ENCODE results near the gene TRIP10.

TRIP10 gene

GRCh38 chr19:6711078-6711361, 28.5 kb upstream of the TRIP10 start:
- no peak for DNase-seq (ENCODE audit: low read depth)
- H3K4me3 ChIP-seq (ENCODE audit: low read length): no peak overlapping the region
- TF ChIP-seq CTCF (conservative IDR thresholded peaks at IDR 0.05; ENCODE audit: low read length): no peak

GRCh38 chr19:6711605-6712004, 27.9 kb upstream of the TRIP10 start:
- H3K4me3 ChIP-seq (ENCODE audit: low read length): no peak overlapping the region
- no peak for TF ChIP-seq CTCF (conservative IDR thresholded peaks at IDR 0.05; ENCODE audit: low read length)
- DNase-seq (ENCODE audit: low read depth): no peak

GRCh38 chr19:6712231-6712630, 27.2 kb upstream of the TRIP10 start:
- no peak for TF ChIP-seq CTCF (conservative IDR thresholded peaks at IDR 0.05; ENCODE audit: low read length)
- H3K4me3 ChIP-seq (ENCODE audit: low read length): no peak overlapping the region
- DNase-seq (ENCODE audit: low read depth): no peak

- DNase-seq (ENCODE audit: low read depth): no peak
- TF ChIP-seq CTCF (conservative IDR thresholded peaks at IDR 0.05; ENCODE audit: low read length): no peak
- no peak overlapping the region for H3K4me3 ChIP-seq (ENCODE audit: low read length)
Measured at GRCh38 chr19:6712692-6713670, 26.5 kb upstream of the TRIP10 start.

- no peak overlapping the region for H3K4me3 ChIP-seq (ENCODE audit: low read length)
- no peak for DNase-seq (ENCODE audit: low read depth)
- TF ChIP-seq CTCF (conservative IDR thresholded peaks at IDR 0.05; ENCODE audit: low read length): no peak
Measured at GRCh38 chr19:6713773-6714692, 25.4 kb upstream of the TRIP10 start.

GRCh38 chr19:6714749-6715555, 24.5 kb upstream of the TRIP10 start:
- no peak for TF ChIP-seq CTCF (conservative IDR thresholded peaks at IDR 0.05; ENCODE audit: low read length)
- no peak for DNase-seq (ENCODE audit: low read depth)
- no peak overlapping the region for H3K4me3 ChIP-seq (ENCODE audit: low read length)

All from AG10803 (cell line).